Stimulated activated effector memory CD8-positive, alpha-beta T cell treated with anti-CD3 and anti-CD28 coated beads, Interleukin-12 subunit alpha, Interleukin-12 subunit beta, amount 100 ng/mL, for 72 hours (primary cell): ENCODE measurements around the gene TGM1.
A peak's percentile ranks its signal among the peaks of the same experiment; 100 is the strongest.

ENCODE experiments used
- ATAC-seq: fragments of 150-1000 bp; cut with Tn5 transposase; 2 replicates; pipeline ENCODE4 v1.10.0; 2021
- DNase-seq, 2 donors: peaks; one replicate each; pipeline ENCODE4 v3.0.0; 2021 to 2022; ENCODE audit warnings: low spot score in 2 of 2
- H3K27ac Mint-ChIP-seq: one replicate; pipeline ENCODE4 v1.8.0; 2022; ENCODE audit warnings: mild to moderate bottlenecking, mixed read lengths
- H3K36me3 Mint-ChIP-seq: one replicate; pipeline ENCODE4 v1.8.0; 2022; ENCODE audit warnings: mild to moderate bottlenecking, mixed read lengths
- H3K4me1 Mint-ChIP-seq: one replicate; pipeline ENCODE4 v1.8.0; 2022; ENCODE audit warnings: mixed read lengths
- H3K4me3 Mint-ChIP-seq: one replicate; pipeline ENCODE4 v1.8.0; 2022; ENCODE audit warnings: mild to moderate bottlenecking, mixed read lengths
- H3K9me3 Mint-ChIP-seq: one replicate; pipeline ENCODE4 v1.8.0; 2022; ENCODE audit warnings: mixed read lengths

The TGM1 gene

DNA sequence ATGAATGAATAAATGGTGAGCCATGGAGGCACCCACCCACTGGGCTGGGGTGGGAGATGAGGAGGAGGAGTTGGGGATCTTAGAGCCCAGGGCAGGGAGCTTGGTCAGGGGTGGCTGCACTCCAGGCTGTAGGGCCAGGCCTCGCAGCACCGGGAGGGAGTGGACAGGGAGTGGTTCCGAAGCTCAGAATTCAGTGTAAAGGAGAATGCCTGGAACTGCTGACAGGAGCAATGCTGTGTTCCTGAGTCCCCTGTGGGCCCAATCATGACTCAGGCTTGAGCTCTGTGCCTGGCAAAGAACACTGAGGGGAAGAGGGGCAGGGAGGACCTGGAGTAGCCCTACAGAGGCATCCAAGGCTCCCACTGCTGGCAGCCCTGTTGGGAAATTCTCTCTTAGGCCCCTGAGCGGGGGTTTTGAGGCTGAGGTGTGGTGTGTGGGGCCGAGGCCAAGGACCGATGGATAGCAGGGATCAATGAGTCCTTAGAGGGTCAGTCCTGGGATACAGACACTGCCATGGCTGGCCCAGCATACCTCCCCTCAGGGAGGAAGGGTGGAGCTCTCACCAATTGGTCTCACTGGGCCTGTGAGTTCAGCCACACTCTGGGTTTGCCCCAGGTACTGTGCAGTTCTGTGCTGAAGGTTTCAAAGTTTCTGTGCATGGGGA lies 18.0 kb upstream of the TGM1 start:
- H3K9me3 Mint-ChIP-seq: no peaks in the 10 kb centered on the region
- peak overlapping the region; percentile 69 for H3K27ac Mint-ChIP-seq
- no peak for ATAC-seq
- no peak for DNase-seq
- peaks cover 27% of the 10 kb centered on the region for H3K4me1 Mint-ChIP-seq
- H3K4me3 Mint-ChIP-seq: no peak overlapping the region
- no peaks in the 10 kb centered on the region for H3K36me3 Mint-ChIP-seq

DNA sequence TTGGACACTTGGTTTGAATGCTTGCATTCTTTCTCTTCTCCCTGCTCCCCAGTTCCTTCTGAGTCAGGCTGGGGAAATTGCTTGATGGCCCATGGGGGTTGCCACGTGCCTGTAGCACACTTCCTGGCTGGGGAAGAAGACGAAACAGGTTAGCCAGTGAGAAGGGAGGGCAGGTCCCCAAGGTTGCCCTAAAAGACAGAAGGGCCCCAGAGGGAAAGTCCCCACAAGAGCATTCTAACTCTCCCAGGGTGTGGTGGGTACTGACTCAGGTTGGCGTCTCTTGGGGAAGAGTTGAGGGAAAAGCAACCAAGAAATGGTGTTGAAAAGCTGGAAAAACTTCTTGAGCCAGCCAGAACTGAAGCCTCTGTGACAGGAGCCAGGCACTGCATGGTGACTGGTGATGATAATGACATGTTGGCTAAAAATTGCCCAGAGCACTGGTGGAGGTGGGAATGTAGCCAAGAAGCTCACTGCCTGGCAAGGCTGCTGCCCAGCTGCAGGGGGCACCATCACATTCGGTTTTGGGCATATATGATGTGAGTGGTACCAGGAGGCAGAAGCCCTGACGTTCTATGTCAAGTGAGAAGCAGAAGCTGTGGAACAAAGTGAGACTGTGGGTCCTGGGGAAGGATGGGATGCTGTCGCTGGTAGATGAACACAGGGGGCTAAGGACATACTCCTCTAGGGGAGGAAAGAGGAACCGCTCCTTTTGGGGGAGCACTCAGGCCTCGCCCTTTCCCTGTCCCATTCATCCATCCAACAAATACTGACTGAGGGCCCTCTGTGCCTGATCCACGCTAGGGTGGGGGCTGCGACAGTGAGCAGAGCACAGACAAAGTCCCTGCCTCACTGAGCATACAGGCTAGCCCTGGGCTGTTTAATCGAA lies 16.6 kb upstream of the TGM1 start:
- H3K9me3 Mint-ChIP-seq: no peaks in the 10 kb centered on the region
- H3K36me3 Mint-ChIP-seq: no peaks in the 10 kb centered on the region
- peaks cover 27% of the 10 kb centered on the region for H3K4me1 Mint-ChIP-seq
- DNase-seq: no peak
- H3K27ac Mint-ChIP-seq: peak overlapping the region; percentile 69
- H3K4me3 Mint-ChIP-seq: peak overlapping the region; percentile 25
- peak; percentile 86 for ATAC-seq

GRCh38 chr14:24278424-24278823 lies 15.4 kb upstream of the TGM1 start:
- H3K36me3 Mint-ChIP-seq: no peaks in the 10 kb centered on the region
- peaks cover 38% of the 10 kb centered on the region for H3K4me1 Mint-ChIP-seq
- ATAC-seq (no peak), DNase-seq (no peak)
- peak overlapping the region; percentile 30 for H3K27ac Mint-ChIP-seq
- H3K4me3 Mint-ChIP-seq: no peak overlapping the region
- H3K9me3 Mint-ChIP-seq: no peaks in the 10 kb centered on the region

DNA sequence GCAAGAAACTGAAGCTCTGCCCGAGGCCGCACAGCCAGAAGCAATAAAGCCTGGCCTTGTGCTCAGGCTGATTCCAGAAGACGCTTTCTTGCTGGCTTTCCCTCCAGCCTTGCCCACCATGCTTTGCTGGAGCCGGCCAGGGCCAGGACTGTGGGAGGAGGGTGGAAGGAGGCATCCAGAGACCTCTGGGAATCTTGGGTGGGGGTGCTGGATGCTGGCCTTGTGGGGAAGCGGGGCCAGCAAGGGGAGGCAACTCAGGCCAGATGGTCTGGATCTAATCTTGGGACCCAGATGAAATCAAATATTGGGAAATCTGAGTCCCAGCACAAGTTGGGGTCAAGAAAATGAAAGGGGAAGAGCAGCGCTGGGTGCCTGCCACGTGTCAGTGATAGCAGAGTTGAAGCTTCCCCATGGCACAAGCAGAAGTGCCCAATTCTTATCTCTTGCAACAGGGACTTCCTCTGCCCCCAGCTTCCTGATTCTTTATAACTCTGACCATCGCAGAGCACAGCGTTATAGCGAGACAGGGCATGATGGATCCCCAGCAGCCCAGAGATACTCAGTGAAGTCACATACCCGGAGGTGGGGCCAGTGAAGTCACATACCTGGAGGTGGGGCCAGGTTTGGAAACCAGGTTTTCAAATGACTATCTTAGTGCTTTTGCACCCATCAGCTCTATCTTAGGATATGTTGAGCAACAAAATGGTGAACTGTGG lies 14.8 kb upstream of the TGM1 start:
- DNase-seq: no peak
- no peaks in the 10 kb centered on the region for H3K9me3 Mint-ChIP-seq
- no peak for ATAC-seq
- no peak overlapping the region for H3K4me3 Mint-ChIP-seq
- peak overlapping the region; percentile 30 for H3K27ac Mint-ChIP-seq
- peaks cover 45% of the 10 kb centered on the region for H3K4me1 Mint-ChIP-seq
- no peaks in the 10 kb centered on the region for H3K36me3 Mint-ChIP-seq

GRCh38 chr14:24277071-24277470 lies 14.1 kb upstream of the TGM1 start:
- no peak for ATAC-seq
- H3K4me3 Mint-ChIP-seq: no peak overlapping the region

GRCh38 chr14:24274101-24274543 lies 11.1 kb upstream of the TGM1 start:
- peak; percentile 22 to 74 for DNase-seq
- H3K4me1 Mint-ChIP-seq: peaks cover 59% of the 10 kb centered on the region
- H3K9me3 Mint-ChIP-seq: no peaks in the 10 kb centered on the region
- ATAC-seq: peak; percentile 77
- H3K36me3 Mint-ChIP-seq: peaks cover 10% of the 10 kb centered on the region
- H3K4me3 Mint-ChIP-seq: peak overlapping the region; percentile 16
- peak overlapping the region; percentile 0 for H3K27ac Mint-ChIP-seq

More at GRCh38 chr14:24277071-24277470, 14.1 kb upstream of the TGM1 start:
- H3K9me3 Mint-ChIP-seq: no peaks in the 10 kb centered on the region
- peaks cover 52% of the 10 kb centered on the region for H3K4me1 Mint-ChIP-seq
- H3K36me3 Mint-ChIP-seq: peaks cover under 1% of the 10 kb centered on the region
- DNase-seq: no peak
- peak overlapping the region; percentile 67 for H3K27ac Mint-ChIP-seq

DNA sequence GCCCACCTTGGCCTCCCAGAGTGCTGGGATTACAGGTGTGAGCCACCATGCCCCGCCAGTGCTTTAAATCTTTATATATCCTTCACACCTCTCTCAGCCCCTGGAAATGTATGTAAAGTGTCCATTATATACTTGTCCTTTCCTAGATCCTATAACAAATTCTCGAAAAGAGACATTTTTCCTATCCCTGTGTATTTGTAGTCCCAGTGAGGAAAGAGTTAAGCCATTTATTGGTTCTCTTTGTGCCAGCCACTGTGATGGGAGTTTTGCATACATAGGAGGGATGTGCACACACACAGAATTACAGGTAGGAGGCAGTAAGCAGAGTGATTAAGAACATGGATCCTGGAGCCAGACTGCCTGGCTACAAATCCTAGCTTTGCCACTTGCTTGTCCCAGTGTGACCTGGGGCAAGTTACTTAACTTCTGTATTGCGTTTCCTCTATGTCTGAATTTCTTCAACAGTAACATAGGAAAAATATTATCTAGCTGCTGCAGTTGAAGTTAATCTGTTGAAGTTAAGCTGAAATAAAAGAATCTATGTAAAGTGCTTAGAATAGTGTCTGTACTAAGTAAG lies 10.5 kb upstream of the TGM1 start:
- Mint-ChIP-seq H3K4me3 (no peak overlapping the region), H3K36me3 (peaks cover 16% of the 10 kb centered on the region), H3K27ac (peak overlapping the region; percentile 0), H3K9me3 (no peaks in the 10 kb centered on the region), H3K4me1 (peaks cover 53% of the 10 kb centered on the region)
- ATAC-seq (no peak), DNase-seq (no peak)

GRCh38 chr14:24272467-24272866 lies 9.5 kb upstream of the TGM1 start:
- Mint-ChIP-seq H3K27ac (peak overlapping the region; percentile 91), H3K4me3 (peak overlapping the region; percentile 79), H3K36me3 (peaks cover 20% of the 10 kb centered on the region), H3K4me1 (peaks cover 48% of the 10 kb centered on the region), H3K9me3 (no peaks in the 10 kb centered on the region)
- no peak for ATAC-seq
- DNase-seq: no peak

DNA sequence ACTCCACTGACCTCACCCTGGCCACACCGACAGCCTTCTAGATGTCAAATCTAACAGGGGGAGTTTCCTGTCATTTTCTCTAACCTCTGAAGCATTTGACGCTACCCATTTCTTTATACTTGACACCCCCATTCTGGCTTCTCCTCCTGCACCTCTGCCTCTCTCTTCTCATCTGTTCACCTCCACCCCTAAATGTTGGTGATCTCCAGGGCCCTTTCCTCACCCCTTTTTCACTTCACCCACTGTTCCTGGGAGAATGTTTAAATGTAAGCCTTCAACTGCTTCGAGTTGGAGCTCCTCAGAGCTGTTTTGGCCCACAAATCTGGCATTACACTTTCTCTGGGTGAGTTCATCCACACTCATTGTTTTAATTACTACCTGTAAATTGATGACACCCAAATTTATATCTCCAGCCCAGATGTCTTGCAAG lies 8.9 kb upstream of the TGM1 start:
- peaks cover 48% of the 10 kb centered on the region for H3K4me1 Mint-ChIP-seq
- peak overlapping the region; percentile 91 for H3K27ac Mint-ChIP-seq
- ATAC-seq (no peak), DNase-seq (no peak)
- peak overlapping the region; percentile 79 for H3K4me3 Mint-ChIP-seq
- H3K9me3 Mint-ChIP-seq: no peaks in the 10 kb centered on the region
- peaks cover 26% of the 10 kb centered on the region for H3K36me3 Mint-ChIP-seq

DNA sequence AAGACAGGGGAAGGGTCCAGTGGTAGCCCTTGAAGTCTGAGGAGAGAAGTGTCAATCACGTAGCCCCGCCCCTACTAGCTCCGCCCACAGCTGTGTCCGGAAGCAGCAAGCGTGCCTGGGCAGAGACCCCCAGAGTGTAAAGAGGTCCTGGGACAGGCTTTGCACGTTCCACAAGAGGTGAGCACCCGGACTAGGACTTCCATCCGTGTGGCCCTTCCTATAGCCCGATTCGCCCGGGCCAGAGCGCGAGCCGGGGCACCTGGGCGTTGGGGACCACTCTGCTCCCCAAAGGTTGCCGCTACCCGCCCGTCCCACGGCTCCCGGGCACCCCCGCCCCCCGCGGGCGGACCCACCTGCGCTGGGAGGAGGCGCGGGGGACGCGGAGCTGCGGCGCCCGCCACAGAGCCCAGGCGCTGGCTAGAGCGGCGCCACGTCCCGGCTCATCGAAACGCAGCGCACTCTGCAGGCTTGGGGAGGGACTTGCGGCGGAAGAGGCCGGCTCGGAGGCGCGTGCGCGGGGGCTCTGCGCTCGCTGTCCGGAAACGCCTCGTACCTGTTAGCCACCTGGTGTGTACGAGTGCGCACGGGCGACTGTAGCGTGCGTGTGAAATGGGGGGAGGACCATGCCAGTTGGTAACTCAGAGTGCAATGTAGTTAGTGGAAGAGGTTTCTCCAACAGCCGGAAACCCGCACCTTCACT lies 8.3 kb upstream of the TGM1 start, which contains the start of gene RABGGTA:
Gene RABGGTA (minus strand): TSS at position 464 of the 700 bp plus-strand sequence. CDS start 482 bp downstream, outside the sequence.
- peaks cover 53% of the 10 kb centered on the region for H3K4me1 Mint-ChIP-seq
- H3K4me3 Mint-ChIP-seq: peak within 1 kb of the TSS; percentile 79
- ATAC-seq: peak; percentile 92

GRCh38 chr14:24270537-24271133 lies 7.7 kb upstream of the TGM1 start:
- ATAC-seq: no peak
- no peak for DNase-seq
- H3K36me3 Mint-ChIP-seq: peaks cover 28% of the 10 kb centered on the region
- H3K9me3 Mint-ChIP-seq: no peaks in the 10 kb centered on the region
- peak overlapping the region; percentile 79 for H3K4me3 Mint-ChIP-seq
- H3K27ac Mint-ChIP-seq: peak overlapping the region; percentile 91
- peaks cover 54% of the 10 kb centered on the region for H3K4me1 Mint-ChIP-seq

More for the DNA sequence above, 8.3 kb upstream of the TGM1 start, which contains the start of gene RABGGTA:
- Mint-ChIP-seq H3K36me3 (peaks cover 28% of the 10 kb centered on the region), H3K9me3 (no peaks in the 10 kb centered on the region), H3K27ac (peak within 1 kb of the TSS; percentile 91)
- DNase-seq: peak; percentile 78 to 93

DNA sequence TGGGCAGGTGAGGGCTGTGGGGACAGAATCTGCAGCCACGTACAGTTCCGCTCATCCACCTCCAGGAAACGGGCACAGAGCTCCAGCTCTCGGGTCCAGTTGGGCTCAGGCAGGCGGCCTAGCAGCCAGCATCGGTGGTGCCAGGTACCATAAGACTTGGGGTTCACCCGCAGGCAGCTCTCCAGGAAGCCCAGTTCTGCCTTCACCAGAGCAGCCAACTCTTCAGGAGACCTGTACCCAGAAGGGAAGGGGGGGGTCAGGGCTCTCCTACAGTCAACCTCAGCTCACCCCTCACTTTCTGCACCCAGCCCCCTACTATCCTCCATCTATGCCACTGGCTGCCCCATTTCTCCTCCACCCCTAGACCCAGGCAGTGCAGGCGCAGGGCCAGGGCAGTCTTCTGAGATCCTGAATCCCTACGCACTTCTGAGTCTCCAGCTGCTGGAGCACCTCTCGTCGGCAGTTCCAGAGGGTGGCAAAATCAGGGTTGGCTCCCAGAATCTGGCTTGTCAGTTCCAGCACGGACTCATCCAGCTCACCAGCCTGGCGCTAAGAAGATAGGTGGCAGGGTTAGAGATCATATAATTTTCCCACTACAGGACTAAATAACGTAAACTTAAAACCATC lies 7.0 kb upstream of the TGM1 start:
- Mint-ChIP-seq H3K4me1 (peaks cover 54% of the 10 kb centered on the region), H3K9me3 (no peaks in the 10 kb centered on the region), H3K27ac (peak overlapping the region; percentile 91), H3K4me3 (peak overlapping the region; percentile 79), H3K36me3 (peaks cover 28% of the 10 kb centered on the region)
- DNase-seq: no peak
- ATAC-seq: no peak

- Mint-ChIP-seq H3K36me3 (peaks cover 28% of the 10 kb centered on the region), H3K27ac (no peak overlapping the region), H3K4me3 (no peak overlapping the region), H3K4me1 (peaks cover 53% of the 10 kb centered on the region), H3K9me3 (no peaks in the 10 kb centered on the region)
- DNase-seq: no peak
- ATAC-seq: no peak
Measured at GRCh38 chr14:24269368-24269767, 6.4 kb upstream of the TGM1 start.

GRCh38 chr14:24268225-24268624 lies 5.2 kb upstream of the TGM1 start:
- Mint-ChIP-seq H3K9me3 (no peaks in the 10 kb centered on the region), H3K4me1 (peaks cover 41% of the 10 kb centered on the region), H3K36me3 (peaks cover 28% of the 10 kb centered on the region), H3K4me3 (no peak overlapping the region), H3K27ac (no peak overlapping the region)
- DNase-seq (no peak), ATAC-seq (no peak)
